Transverse colon (tissue), 3 donors: ENCODE results near the gene FARSA.

Experiments
- CTCF ChIP-seq, 5 experiments: fragments of 200-600 bp in 3 of 5; fragments of 450-650 bp in 2 of 5; sonication (generic) in 3 of 5; IDR thresholded peaks; 1 replicate in 2 of 5; 2 replicates in 3 of 5; pipeline ENCODE4 v1.5.1; 2016 to 2017; ENCODE audit warnings: antibody characterized with exemption in 5 of 5, inconsistent platforms in 3 of 5, mild to moderate bottlenecking in 2 of 5, moderate library complexity in 1 of 5
- EP300 ChIP-seq: sonication (generic); formaldehyde crosslinking; IDR thresholded peaks from one replicate; pipeline ENCODE4 v1.6.1; 2017; ENCODE audit warnings: antibody characterized with exemption, low read depth

- TF ChIP-seq CTCF (IDR thresholded peaks at IDR 0.05) (no peak), EP300 (no peak)
These were observed 12.5 kb downstream of the FARSA start for GRCh38 chr19:12921047-12921446.
